ENCODE results near the gene C1orf122.

DNA sequence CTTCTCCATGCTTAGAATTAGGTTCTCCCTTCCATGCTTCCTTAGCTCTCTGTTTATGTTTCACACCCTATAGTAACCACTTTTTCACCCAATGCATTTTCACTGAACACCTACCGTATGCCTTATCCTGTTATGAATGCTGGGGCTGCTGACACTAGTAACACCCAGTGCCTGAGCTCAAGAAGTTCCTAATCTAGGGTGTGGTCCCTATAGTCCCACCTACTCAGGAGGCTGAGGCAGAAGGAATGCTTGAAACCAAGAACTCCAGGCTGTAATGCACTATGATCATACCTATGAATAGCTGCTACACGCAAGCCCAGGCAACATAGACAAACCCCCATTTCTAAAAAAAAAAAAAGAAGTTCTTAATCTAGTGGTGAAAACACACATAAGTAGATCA, 48.1 kb upstream of the C1orf122 start:
- TF ChIP-seq, protein P1, sequence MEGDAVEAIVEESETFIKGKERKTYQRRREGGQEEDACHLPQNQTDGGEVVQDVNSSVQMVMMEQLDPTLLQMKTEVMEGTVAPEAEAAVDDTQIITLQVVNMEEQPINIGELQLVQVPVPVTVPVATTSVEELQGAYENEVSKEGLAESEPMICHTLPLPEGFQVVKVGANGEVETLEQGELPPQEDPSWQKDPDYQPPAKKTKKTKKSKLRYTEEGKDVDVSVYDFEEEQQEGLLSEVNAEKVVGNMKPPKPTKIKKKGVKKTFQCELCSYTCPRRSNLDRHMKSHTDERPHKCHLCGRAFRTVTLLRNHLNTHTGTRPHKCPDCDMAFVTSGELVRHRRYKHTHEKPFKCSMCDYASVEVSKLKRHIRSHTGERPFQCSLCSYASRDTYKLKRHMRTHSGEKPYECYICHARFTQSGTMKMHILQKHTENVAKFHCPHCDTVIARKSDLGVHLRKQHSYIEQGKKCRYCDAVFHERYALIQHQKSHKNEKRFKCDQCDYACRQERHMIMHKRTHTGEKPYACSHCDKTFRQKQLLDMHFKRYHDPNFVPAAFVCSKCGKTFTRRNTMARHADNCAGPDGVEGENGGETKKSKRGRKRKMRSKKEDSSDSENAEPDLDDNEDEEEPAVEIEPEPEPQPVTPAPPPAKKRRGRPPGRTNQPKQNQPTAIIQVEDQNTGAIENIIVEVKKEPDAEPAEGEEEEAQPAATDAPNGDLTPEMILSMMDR (conservative IDR thresholded peaks at IDR 0.05 in 1 of 2, IDR thresholded peaks at IDR 0.05 in 1 of 2; ENCODE audit: extremely low read depth in 1 of 2, insufficient read depth in 1 of 2, low read depth in 1 of 2, low read length in 2 of 2): no peak
- no peak for TF ChIP-seq EZH2 (IDR thresholded peaks at IDR 0.05; ENCODE audit: borderline replicate concordance, low read length)

Measured in mammary epithelial cell (primary cell).